GM19328 (cell line): ENCODE measurements around the gene TRIM56.
A peak's percentile ranks its signal among the peaks of the same experiment; 100 is the strongest.
"Not testable (repeated sequence)": the region's sequence is repeated elsewhere in the genome, so short reads cannot be mapped to it uniquely, and the experiment has no call there.

Experiments used
- ATAC-seq: cut with Tn5 transposase; IDR thresholded peaks from one replicate; pipeline ENCODE4 v1.9.1; 2021; ENCODE audit warnings: mild to moderate bottlenecking, moderate library complexity; ENCODE audit not compliant: unreplicated experiment

The TRIM56 gene, protein sequence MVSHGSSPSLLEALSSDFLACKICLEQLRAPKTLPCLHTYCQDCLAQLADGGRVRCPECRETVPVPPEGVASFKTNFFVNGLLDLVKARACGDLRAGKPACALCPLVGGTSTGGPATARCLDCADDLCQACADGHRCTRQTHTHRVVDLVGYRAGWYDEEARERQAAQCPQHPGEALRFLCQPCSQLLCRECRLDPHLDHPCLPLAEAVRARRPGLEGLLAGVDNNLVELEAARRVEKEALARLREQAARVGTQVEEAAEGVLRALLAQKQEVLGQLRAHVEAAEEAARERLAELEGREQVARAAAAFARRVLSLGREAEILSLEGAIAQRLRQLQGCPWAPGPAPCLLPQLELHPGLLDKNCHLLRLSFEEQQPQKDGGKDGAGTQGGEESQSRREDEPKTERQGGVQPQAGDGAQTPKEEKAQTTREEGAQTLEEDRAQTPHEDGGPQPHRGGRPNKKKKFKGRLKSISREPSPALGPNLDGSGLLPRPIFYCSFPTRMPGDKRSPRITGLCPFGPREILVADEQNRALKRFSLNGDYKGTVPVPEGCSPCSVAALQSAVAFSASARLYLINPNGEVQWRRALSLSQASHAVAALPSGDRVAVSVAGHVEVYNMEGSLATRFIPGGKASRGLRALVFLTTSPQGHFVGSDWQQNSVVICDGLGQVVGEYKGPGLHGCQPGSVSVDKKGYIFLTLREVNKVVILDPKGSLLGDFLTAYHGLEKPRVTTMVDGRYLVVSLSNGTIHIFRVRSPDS

DNA sequence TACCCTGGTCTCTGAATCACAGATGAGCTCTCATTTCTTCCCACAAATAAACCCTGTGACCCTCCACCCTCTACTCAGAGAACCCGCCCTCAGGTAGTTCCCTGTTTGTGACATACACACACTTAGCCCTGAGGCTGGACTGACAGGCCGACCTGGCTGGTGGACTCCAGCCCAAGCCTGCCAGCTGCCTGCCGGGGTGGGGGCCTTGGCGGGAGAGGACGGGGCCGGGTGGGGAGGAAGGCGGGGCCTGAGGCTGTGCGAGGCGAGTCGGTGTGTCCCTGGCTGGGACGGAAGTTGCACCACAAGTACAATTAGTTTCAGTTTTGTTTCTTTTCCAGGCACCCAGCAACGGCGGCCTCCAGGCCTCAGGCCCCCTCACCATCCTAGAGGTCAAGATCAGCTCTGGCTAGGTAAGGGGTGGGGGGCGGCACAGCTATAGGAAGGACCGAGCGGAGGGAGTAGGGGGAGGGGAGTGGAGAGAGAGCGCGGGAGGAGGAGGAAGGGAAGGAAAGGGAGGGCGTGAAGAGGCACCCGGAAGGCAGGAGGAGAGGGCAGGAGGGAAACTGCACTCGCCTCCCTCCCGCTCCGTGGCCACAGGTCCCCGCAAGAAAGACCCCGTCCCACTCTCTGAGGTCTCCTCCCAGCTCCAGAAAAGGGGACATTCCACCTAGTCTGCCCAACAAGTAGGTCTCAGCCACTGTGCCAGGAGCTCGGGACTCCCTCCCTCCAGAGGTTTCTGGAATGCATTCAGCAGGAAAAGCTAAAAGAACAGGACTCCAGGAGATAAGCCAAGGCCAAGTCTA is at the start of gene TRIM56:
TSS of gene TRIM56 (plus strand) at position 320 of the 803 bp plus-strand sequence. CDS start 1,832 bp downstream, outside the sequence.
- ATAC-seq: peak; percentile 84

DNA sequence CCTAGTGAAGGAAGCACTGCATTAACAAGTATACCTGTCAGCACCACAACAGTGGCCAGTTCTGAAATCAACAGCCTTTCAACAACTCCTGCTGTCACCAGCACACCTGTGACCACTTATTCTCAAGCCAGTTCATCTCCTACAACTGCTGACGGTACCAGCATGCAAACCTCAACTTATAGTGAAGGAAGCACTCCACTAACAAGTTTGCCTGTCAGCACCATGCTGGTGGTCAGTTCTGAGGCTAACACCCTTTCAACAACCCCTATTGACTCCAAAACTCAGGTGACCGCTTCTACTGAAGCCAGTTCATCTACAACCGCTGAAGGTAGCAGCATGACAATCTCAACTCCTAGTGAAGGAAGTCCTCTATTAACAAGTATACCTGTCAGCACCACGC is 49.3 kb upstream of the TRIM56 start:
- no peak for ATAC-seq

DNA sequence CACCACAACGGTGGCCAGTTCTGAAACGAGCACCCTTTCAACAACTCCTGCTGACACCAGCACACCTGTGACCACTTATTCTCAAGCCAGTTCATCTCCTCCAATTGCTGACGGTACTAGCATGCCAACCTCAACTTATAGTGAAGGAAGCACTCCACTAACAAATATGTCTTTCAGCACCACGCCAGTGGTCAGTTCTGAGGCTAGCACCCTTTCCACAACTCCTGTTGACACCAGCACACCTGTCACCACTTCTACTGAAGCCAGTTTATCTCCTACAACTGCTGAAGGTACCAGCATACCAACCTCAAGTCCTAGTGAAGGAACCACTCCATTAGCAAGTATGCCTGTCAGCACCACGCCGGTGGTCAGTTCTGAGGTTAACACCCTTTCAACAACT is 44.0 kb upstream of the TRIM56 start:
- not testable (repeated sequence) for ATAC-seq

DNA sequence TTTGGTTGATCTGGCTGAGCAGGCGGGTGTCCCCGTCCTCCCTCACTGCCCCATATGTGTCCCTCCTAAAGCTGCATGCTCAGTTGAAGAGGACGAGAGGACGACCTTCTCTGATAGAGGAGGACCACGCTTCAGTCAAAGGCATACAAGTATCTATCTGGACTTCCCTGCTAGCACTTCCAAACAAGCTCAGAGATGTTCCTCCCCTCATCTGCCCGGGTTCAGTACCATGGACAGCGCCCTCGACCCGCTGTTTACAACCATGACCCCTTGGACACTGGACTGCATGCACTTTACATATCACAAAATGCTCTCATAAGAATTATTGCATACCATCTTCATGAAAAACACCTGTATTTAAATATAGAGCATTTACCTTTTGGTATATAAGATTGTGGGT is 26.9 kb upstream of the TRIM56 start:
- no peak for ATAC-seq

DNA sequence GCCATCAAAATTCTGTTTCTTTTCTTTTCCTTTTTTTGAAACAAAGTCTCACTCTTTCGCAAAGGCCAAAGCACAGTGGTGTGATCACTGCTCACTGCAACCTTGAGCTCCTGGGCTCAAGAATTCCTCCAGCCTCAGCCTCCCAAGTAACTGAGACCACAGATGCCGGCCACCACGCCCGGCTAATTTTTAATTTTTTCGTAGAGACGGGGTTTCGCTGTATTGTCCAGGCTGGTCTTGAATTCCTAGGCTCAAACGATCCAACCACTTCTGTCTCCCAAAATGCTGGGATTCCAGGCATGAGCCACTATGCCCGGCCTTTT is 25.7 kb upstream of the TRIM56 start:
- ATAC-seq: no peak

DNA sequence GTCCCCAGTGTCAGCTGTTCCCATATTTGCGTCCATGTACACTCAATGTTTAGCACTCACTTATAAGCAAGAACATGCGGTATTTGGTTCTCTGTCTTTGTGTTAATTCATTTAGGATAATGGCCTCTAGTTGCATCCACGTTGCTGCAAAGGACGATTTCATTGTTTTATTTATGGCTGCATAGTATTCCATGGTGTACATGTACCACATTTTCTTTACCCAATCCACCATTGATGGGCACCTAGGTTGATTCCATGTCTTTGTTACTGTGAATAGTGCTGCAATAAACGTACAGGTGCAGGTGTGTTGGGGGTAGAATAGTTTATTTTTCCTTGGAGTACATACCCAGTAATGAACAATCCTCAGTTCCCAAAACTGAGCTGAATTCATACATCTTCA is 24.3 kb upstream of the TRIM56 start:
- ATAC-seq: no peak

DNA sequence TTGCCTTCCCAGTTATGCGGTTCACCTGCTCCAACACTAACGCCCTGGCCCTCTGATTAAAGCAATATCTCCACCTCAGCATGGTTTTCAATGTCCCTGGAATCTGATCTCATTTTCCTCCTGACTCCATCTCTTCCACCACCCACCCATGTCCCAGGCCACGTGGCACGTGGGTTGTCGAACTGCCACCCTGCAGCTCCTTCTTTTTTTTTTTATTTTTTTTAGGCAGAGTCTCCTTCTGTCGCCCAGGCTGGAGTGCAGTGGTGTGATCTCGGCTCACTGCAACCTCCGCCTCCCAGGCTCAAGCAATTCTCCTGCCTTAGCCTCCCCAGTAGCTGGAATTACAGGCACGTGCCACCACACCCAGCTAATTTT is 21.1 kb upstream of the TRIM56 start:
- ATAC-seq: not testable (repeated sequence)

DNA sequence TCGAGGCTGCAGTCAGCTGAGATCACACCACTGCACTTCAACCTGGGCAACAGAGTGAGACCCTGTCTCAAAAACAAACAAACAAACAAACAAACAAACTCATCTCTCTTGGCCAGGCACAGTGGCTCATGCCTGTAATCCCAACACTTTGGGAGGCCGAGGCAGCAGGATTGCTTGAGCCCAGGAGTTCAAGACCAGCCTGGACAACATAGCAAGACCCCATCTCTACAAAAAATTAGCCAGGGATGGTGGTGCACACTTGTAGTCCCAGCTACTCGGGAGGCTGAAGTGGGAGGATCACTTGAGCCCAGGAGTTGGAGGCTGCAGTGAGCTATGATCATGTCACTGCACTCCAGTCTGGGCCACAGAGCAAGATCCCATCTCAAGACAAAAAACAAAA is 20.1 kb upstream of the TRIM56 start:
- not testable (repeated sequence) for ATAC-seq

DNA sequence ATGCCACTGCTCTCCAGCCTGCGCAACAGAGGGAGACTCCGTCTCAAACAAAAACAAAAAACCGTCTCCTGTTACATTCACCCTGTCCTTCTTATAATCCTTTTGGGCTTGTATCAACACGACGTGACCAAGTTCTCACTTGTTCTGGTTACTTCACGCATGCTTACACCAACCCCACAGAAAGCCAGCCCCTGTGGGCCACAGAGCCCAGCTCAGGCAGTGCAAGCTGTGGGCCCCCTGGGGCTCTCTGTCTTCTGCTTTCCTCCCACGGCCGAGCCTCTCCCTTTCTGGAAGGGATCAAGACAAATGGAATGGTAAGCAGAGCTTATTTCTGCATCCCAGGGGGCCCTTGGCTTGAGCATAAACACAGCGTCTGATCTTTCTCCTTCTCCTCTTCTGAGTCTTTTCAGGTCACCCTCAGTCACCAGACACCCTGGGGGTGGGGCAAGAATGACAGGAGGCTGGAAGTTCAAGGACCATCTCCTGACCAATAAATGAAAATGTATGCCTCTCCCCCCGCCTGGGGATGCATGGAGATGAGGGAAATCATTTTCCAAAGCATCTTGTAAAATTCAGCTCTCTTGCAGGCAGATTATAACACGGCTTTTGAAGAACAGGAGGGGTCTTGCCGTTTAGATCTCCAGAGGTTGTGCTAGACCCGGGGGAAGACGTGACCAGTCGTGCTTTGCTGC is 19.0 kb upstream of the TRIM56 start:
- no peak for ATAC-seq

DNA sequence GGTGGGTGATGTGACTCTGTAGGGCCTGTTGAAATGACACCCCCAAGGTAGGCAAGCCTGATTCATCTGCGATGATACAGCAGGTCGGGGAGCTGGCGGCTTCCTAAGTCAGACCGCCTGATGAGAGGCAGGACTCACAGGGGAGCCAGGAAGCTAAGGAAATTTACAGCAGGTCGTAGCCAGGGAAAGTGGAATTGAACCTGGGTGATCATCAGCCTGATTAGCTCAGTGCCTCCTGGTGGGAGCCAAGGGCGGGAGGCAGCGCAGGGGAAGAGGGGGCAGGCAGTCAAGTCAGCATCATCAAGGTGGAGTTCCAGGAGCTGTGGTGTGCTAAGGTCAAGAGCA is 18.5 kb upstream of the TRIM56 start:
- no peak for ATAC-seq

DNA sequence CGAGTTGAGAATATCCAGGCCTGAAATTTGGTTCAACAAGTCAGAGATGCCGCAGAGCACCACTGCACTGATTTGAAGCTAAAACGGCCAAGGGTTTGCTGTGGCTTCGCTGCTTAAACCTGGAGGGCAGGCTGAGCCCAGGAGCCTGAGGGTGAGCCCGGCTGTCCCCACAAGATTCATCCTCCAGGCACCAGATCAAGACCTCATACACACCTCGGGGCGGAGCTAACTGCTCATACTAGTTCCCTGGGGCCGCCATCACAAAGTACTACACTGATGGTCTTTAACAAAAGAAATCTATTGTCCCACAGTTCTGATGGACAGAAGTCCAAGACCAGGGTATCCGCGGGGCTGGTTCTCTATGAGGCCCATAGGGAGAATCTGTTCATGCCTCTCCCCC is 16.9 kb upstream of the TRIM56 start:
- no peak for ATAC-seq

DNA sequence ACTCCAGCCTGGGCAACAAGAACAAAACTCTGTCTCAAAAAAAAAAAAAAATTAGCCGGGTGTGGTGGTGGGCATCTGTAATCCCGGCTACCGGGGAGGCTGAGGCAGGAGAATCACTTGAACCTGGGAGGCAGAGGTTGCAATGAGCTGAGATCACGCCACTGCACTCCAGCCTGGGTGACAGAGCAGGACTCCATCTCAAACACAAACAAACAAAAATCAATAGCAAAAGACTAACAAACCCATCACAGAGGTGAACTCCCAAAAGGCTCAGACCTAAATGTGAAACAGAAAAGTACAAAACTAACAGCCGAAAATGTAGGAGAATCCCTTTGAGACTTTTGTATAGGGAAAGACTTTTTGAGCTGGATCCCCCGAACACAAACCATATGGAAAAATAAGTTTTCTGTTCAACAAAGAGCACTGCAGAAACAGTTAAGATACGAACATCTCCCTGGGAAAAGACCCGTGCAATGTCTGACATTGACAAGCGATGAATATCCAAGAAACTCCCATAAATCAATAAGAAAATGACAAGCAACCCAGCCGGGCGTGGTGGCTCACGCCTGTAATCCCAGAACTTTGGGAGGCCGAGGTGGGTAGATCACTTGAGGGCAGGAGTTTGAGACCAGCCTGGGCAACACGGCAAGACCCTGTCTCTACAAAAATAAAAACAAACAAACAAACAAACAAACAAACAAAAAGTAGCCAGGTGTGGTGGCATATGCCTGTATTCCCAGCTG is 13.7 kb upstream of the TRIM56 start:
- ATAC-seq: not testable (repeated sequence)

DNA sequence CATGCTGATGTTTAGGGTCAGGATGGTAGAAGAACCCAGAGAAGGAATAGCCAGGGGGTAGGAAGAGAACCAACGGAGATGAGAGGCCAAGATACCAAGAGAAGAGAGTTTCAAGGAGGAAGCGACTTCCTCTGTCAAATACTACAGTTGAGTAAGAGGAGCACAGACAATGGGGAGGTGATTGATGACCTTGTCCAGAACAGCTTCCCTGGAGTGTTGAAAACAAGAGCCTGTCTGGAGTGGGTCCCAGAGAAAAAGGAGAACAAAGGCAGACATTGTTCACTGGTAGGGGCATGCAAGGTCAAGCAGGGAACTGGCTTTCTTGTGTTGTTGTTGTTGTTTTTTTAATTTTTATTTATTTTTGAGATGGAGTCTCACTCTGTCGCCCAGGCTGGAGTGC is 9.6 kb upstream of the TRIM56 start:
- ATAC-seq: no peak

DNA sequence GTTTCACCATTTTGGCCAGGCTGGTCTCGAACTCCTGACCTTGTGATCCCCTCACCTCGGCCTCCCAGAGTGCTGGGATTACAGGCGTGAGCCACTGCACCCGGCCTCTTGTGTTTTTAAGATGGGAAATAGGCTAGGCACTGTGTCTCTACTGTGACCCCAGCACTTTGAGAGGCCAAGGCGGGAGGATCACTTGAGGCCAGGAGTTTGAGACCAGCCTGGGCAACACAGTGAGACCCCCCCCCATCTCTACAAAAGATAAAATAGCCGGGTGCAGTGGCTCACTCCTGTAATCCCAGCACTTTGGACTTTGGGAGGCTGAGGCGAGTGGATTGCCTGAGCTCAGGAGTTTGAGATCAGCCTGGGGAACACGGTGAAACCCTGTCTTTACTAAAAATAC is 9.1 kb upstream of the TRIM56 start:
- not testable (repeated sequence) for ATAC-seq

DNA sequence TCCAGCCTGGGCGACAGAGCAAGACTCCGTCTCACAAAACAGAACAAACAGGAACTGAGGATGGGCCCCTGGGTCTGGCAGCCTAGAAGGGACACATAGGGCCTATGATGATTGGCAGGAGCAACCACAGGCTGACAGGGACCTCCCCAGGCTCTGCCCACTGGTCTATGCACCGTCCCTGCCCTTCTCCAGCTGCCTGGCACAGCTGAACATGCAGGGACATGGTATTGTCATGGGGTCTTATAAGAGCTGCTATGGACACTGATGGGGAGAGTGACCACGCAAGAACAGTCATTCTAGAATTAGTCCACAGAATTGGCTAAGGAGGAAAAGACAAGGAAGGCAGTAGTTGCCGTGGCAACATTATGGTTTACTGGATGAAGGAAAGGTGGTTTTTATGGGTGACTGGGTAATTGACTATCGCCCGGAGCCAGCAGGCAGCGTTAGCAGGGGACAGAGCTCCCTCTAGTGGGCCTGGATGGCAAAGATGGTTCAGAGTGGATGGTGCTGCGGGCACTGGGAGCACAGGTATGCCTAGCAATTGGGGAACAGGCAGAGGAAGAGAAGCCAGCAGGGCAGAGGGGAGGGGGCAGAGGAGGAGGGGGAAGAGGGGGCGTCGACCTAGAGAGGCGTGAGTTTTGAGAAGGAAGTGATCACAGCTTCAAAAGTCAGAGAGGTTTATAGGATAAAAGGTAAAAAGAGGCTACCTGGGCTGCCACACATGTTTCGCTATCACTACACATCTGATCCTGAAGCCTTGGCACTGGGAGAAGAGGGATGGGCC is 7.8 kb upstream of the TRIM56 start:
- ATAC-seq: peak; percentile 65

DNA sequence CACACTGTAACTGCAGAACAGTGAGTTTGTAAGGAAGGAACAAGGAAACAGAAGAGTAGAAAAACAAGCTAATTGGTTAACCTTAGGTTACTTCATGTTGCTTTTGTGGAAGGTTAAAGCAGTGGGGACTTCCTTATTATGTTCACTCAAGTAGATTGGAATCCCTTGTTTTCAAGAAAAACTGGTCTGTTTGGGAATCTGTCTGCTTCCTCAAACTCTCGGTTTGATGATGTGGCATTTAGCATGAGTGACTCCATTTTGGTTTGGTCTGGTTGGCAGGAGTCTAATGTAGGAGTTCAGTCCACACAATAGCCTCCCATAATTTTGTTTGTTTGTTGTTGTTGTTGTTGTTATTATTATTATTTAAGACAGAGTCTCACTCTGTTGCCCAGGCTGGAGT is 3.8 kb upstream of the TRIM56 start:
- no peak for ATAC-seq

DNA sequence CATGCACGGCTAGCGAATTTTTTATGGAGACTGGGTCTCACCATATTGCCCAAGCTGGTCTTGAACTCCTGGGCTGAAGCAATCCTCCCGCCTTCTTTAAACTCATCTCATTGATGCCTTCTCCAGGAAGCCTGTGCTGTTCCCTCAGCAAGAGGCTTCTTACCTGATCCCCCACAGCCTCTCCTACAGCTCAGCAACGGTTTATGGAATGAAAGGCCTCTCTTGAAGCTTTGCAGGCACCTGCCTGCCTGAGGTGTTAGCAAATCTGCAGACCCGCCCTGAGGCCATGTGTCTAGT is 468 bp upstream of the TRIM56 start:
- no peak for ATAC-seq

DNA sequence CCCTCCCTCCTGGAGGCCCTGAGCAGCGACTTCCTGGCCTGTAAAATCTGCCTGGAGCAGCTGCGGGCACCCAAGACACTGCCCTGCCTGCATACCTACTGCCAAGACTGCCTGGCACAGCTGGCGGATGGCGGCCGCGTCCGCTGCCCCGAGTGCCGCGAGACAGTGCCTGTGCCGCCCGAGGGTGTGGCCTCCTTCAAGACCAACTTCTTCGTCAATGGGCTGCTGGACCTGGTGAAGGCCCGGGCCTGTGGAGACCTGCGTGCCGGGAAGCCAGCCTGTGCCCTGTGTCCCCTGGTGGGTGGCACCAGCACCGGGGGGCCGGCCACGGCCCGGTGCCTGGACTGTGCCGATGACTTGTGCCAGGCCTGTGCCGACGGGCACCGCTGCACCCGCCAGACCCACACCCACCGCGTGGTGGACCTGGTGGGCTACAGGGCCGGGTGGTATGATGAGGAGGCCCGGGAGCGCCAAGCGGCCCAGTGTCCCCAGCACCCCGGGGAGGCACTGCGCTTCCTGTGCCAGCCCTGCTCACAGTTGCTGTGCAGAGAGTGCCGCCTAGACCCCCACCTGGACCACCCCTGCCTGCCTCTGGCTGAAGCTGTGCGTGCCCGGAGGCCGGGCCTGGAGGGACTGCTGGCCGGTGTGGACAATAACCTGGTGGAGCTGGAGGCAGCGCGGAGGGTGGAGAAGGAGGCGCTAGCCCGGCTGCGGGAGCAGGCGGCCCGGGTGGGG is 2.2 kb downstream of the TRIM56 start:
- ATAC-seq: no peak

DNA sequence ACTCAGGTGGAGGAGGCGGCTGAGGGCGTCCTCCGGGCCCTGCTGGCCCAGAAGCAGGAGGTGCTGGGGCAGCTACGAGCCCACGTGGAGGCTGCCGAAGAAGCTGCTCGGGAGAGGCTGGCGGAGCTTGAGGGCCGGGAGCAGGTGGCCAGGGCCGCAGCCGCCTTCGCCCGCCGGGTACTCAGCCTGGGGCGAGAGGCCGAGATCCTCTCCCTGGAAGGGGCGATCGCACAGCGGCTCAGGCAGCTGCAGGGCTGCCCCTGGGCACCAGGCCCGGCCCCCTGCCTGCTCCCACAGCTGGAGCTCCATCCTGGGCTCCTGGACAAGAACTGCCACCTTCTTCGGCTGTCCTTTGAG is 2.8 kb downstream of the TRIM56 start:
- ATAC-seq: no peak
